GM23338 (cell line): Measurements from ENCODE around the gene KLHL41. TPM values are rescaled to one million over a fixed set of nuclear protein-coding genes. Genes with fewer than 3 reads are reported as not detected.
A peak's percentile ranks its signal among the peaks of the same experiment; 100 is the strongest.
"Not testable (repeated sequence)": the region's sequence is repeated elsewhere in the genome, so short reads cannot be mapped to it uniquely, and the experiment has no call there.

Experiments
- ATAC-seq: fragments of 200-7000 bp; cut with Tn5 transposase; 3 replicates; pipeline ENCODE4 v1.9.1; 2020
- DNase-seq: peaks from one replicate; pipeline ENCODE4 v3.0.0-alpha.2; 2015; ENCODE audit warnings: low spot score
- H2AFZ ChIP-seq: fragments of 200-600 bp; sonication (generic); 2 replicates; pipeline ENCODE4 v1.8.0; 2016; ENCODE audit warnings: antibody characterized with exemption, mild to moderate bottlenecking, moderate library complexity
- H3F3A ChIP-seq: fragments of 200-600 bp; sonication (generic); replicated peaks from 2 replicates; pipeline ENCODE4 v1.8.0; 2017; ENCODE audit warnings: antibody characterized with exemption, mixed run types, low read depth
- H3K27ac ChIP-seq: fragments of 200-600 bp; sonication (generic); 2 replicates; pipeline ENCODE4 v1.6.1; 2016; ENCODE audit warnings: low read depth
- H3K27me3 ChIP-seq: fragments of 200-600 bp; sonication (generic); 2 replicates; pipeline ENCODE4 v1.8.0; 2016; ENCODE audit warnings: mild to moderate bottlenecking, mixed run types, moderate library complexity; ENCODE audit not compliant: insufficient read depth
- H3K36me3 ChIP-seq: fragments of 200-600 bp; sonication (generic); 2 replicates; pipeline ENCODE4 v1.8.0; 2016; ENCODE audit warnings: mild to moderate bottlenecking; ENCODE audit not compliant: insufficient read depth
- H3K4me1 ChIP-seq: fragments of 200-600 bp; sonication (generic); 2 replicates; pipeline ENCODE4 v1.8.0; 2016; ENCODE audit warnings: mild to moderate bottlenecking, moderate library complexity; ENCODE audit not compliant: insufficient read depth
- H3K4me2 ChIP-seq: fragments of 200-600 bp; sonication (generic); 2 replicates; pipeline ENCODE4 v1.7.1; 2017; ENCODE audit warnings: mixed run types
- H3K4me3 ChIP-seq: fragments of 200-600 bp; sonication (generic); 2 replicates; pipeline ENCODE4 v1.6.1; 2016; ENCODE audit warnings: mixed run types
- H3K79me2 ChIP-seq: fragments of 200-600 bp; sonication (generic); replicated peaks from 2 replicates; pipeline ENCODE4 v1.8.0; 2017; ENCODE audit warnings: mild to moderate bottlenecking; ENCODE audit not compliant: insufficient read depth
- H3K9me2 ChIP-seq: fragments of 200-600 bp; sonication (generic); 2 replicates; pipeline ENCODE4 v1.8.0; 2017; ENCODE audit not compliant: insufficient read depth
- H4K20me1 ChIP-seq: fragments of 200-600 bp; sonication (generic); replicated peaks from 2 replicates; pipeline ENCODE4 v1.8.0; 2017; ENCODE audit warnings: mild to moderate bottlenecking; ENCODE audit not compliant: insufficient read depth
- H3K27ac Mint-ChIP-seq: 2 replicates; pipeline ENCODE4 v1.8.0; 2020; ENCODE audit warnings: inconsistent platforms, mild to moderate bottlenecking, moderate library complexity, mixed read lengths
- H3K27me3 Mint-ChIP-seq: 3 replicates; pipeline ENCODE4 v1.8.0; 2022; ENCODE audit warnings: low read depth, mild to moderate bottlenecking, moderate library complexity, mixed read lengths, inconsistent platforms; ENCODE audit not compliant: insufficient read depth, poor library complexity
- H3K36me3 Mint-ChIP-seq: 3 replicates; pipeline ENCODE4 v1.8.0; 2021; ENCODE audit warnings: low read depth, mild to moderate bottlenecking, inconsistent platforms, moderate library complexity, mixed read lengths
- H3K4me1 Mint-ChIP-seq: 3 replicates; pipeline ENCODE4 v1.8.0; 2020; ENCODE audit warnings: mild to moderate bottlenecking, inconsistent platforms, mixed read lengths
- H3K4me3 Mint-ChIP-seq: 3 replicates; pipeline ENCODE4 v1.8.0; 2021; ENCODE audit warnings: moderate library complexity, mild to moderate bottlenecking, inconsistent platforms, mixed read lengths
- H3K9me3 Mint-ChIP-seq: 3 replicates; pipeline ENCODE4 v1.8.0; 2020; ENCODE audit warnings: moderate library complexity, mild to moderate bottlenecking, inconsistent platforms, mixed read lengths
- CREB1 ChIP-seq: fragments of 250-450 bp; sonication (Bioruptor Pico); IDR thresholded peaks from 2 replicates; pipeline ENCODE4 v1.5.0; 2020; ENCODE audit warnings: low read depth, mild to moderate bottlenecking, moderate library complexity
- CTCF ChIP-seq, 2 experiments: fragments of 200-600 bp in 1 of 2; sonication (generic) in 1 of 2; conservative IDR thresholded peaks; 2 replicates each; pipeline versions ENCODE4 v1.5.1 to v1.6.1; 2016 to 2017; ENCODE audit warnings: antibody characterized with exemption in 2 of 2, low read depth in 2 of 2, mild to moderate bottlenecking in 2 of 2, moderate library complexity in 1 of 2
- EZH2 ChIP-seq: fragments of 200-600 bp; sonication (generic); IDR thresholded peaks from one replicate; pipeline ENCODE4 v1.8.0; 2017; ENCODE audit warnings: antibody characterized with exemption, mild to moderate bottlenecking, low read depth; ENCODE audit not compliant: unreplicated experiment
- JUNB ChIP-seq: IDR thresholded peaks from one replicate; pipeline ENCODE4 v1.6.1; 2016; ENCODE audit warnings: antibody characterized with exemption; ENCODE audit not compliant: unreplicated experiment
- NANOG ChIP-seq: IDR thresholded peaks from 2 replicates; pipeline ENCODE4 v1.6.1; 2016; ENCODE audit warnings: antibody characterized with exemption, borderline replicate concordance
- STAT1 ChIP-seq: IDR thresholded peaks from one replicate; pipeline ENCODE4 v1.6.1; 2016; ENCODE audit warnings: antibody characterized with exemption; ENCODE audit not compliant: unreplicated experiment
- ZNF462 ChIP-seq: fragments of 250-450 bp; sonication (Bioruptor Pico); IDR thresholded peaks from 2 replicates; pipeline ENCODE4 v1.5.0; 2020; ENCODE audit warnings: mild to moderate bottlenecking, moderate library complexity
- polyA plus RNA-seq: library from polyadenylated mRNA; unstranded; fragments of >200 nt; fragmentation: Nextera tagmentation; extraction: Ambion mirVana; gene quantifications from 2 replicates; pipeline ENCODE4 v1.2.1, GENCODE V29; 2016
- total RNA-seq: library from RNA; depleted of rRNA; stranded (reverse); fragments of >200 nt; shearing (Covaris generic); gene quantifications from 2 replicates; pipeline ENCODE4 v1.2.3, GENCODE V29; 2014

The KLHL41 gene
- total and polyA plus RNA-seq, 2 experiments from 2014 or later = not detected

- no peaks in the 10 kb centered on the region for H3K4me1 ChIP-seq
- H3F3A ChIP-seq = no peaks in the 10 kb centered on the region
- no peaks in the 10 kb centered on the region for H3K9me3 Mint-ChIP-seq
- no peak overlapping the region for H3K27ac ChIP-seq
- peaks cover 6% of the 10 kb centered on the region; the same call in 2 of the 3 replicates for H3K36me3 Mint-ChIP-seq
- no peak overlapping the region for H3K4me3 Mint-ChIP-seq
- no peak overlapping the region for H3K4me2 ChIP-seq
- peaks cover 8% of the 10 kb centered on the region; the same call in 1 of the 2 replicates for H3K36me3 ChIP-seq
- no peak overlapping the region for H3K27ac Mint-ChIP-seq
- no peak for TF ChIP-seq JUNB
- TF ChIP-seq CTCF (conservative IDR thresholded peaks at IDR 0.05; ENCODE audit: low read depth in 2 of 2) = peak; percentile 92 to 94
- no peak overlapping the region for H3K4me3 ChIP-seq
- DNase-seq (peak; percentile 90), ATAC-seq (peak; percentile 94)
- no peak overlapping the region for H2AFZ ChIP-seq
- H3K9me2 ChIP-seq = no peaks in the 10 kb centered on the region
- H4K20me1 ChIP-seq = no peaks in the 10 kb centered on the region
- H3K27me3 ChIP-seq = no peaks in the 10 kb centered on the region
- H3K27me3 Mint-ChIP-seq = no peaks in the 10 kb centered on the region
- no peaks in the 10 kb centered on the region for H3K4me1 Mint-ChIP-seq
- no peaks in the 10 kb centered on the region for H3K79me2 ChIP-seq
These were observed 18.8 kb downstream of the KLHL41 start for GRCh38 chr2:169528271-169528701.

GRCh38 chr2:169539460-169539859 lies 30.0 kb downstream of the KLHL41 start:
- not testable (repeated sequence) for H3K9me3 Mint-ChIP-seq, H4K20me1 ChIP-seq, H3K27me3 Mint-ChIP-seq

GRCh38 chr2:169540146-169540545 lies 30.6 kb downstream of the KLHL41 start:
- Histone ChIP-seq H3F3A (no peaks in the 10 kb centered on the region), H4K20me1 (no peaks in the 10 kb centered on the region), H3K4me1 (no peaks in the 10 kb centered on the region), H3K36me3 (peaks cover 31% of the 10 kb centered on the region; the same call in 1 of the 2 replicates), H3K4me3 (no peak overlapping the region), H3K79me2 (no peaks in the 10 kb centered on the region), H3K4me2 (no peak overlapping the region), H3K9me2 (no peaks in the 10 kb centered on the region), H3K27ac (no peak overlapping the region), H3K27me3 (no peaks in the 10 kb centered on the region), H2AFZ (no peak overlapping the region)
- Mint-ChIP-seq H3K4me1 (no peaks in the 10 kb centered on the region), H3K36me3 (peaks cover 32% of the 10 kb centered on the region), H3K27ac (no peak overlapping the region), H3K9me3 (no peaks in the 10 kb centered on the region), H3K27me3 (no peaks in the 10 kb centered on the region), H3K4me3 (no peak overlapping the region)
- ATAC-seq (no peak), DNase-seq (no peak)
- no peak for TF ChIP-seq EZH2
- TF ChIP-seq CREB1 = no peak
- TF ChIP-seq ZNF462 (CRISPR knock-in tag) = no peak
- no peak for TF ChIP-seq JUNB
- no peak for TF ChIP-seq STAT1
- no peak for TF ChIP-seq NANOG

More at GRCh38 chr2:169539460-169539859, 30.0 kb downstream of the KLHL41 start:
- H3F3A ChIP-seq, H3K27ac Mint-ChIP-seq, H3K9me2 ChIP-seq, DNase-seq, H3K4me3 ChIP-seq, H3K27me3 ChIP-seq, H3K27ac ChIP-seq, H3K4me1 ChIP-seq, H3K79me2 ChIP-seq, ATAC-seq, H3K4me3 Mint-ChIP-seq, H3K4me1 Mint-ChIP-seq, H2AFZ ChIP-seq, H3K4me2 ChIP-seq: not testable (repeated sequence)
- H3K36me3 ChIP-seq = peaks cover 31% of the 10 kb centered on the region; the same call in 1 of the 2 replicates
- peaks cover 31% of the 10 kb centered on the region for H3K36me3 Mint-ChIP-seq
